Activated T-cell treated with anti-CD3 and anti-CD28 coated beads, Interleukin-2, amount 50 U/mL, for 24 hours (primary cell): Measurements from ENCODE around the gene ZNF865.

Experiments used
- DNase-seq: peaks from one replicate; pipeline ENCODE4 v3.0.0-alpha.2; 2020
- H3K27ac Mint-ChIP-seq: 2 replicates; pipeline ENCODE4 v1.8.0; 2020; ENCODE audit warnings: mild to moderate bottlenecking, mixed read lengths
- H3K27me3 Mint-ChIP-seq: 2 replicates; pipeline ENCODE4 v1.8.0; 2020; ENCODE audit warnings: mixed read lengths
- H3K36me3 Mint-ChIP-seq: 2 replicates; pipeline ENCODE4 v1.8.0; 2020; ENCODE audit warnings: low read depth, mixed read lengths
- H3K4me1 Mint-ChIP-seq: 2 replicates; pipeline ENCODE4 v1.8.0; 2020; ENCODE audit warnings: low read depth, mixed read lengths
- H3K4me3 Mint-ChIP-seq: 2 replicates; pipeline ENCODE4 v1.8.0; 2020; ENCODE audit warnings: mild to moderate bottlenecking, moderate library complexity, mixed read lengths
- H3K9me3 Mint-ChIP-seq: 2 replicates; pipeline ENCODE4 v1.8.0; 2020; ENCODE audit warnings: mixed read lengths

The ZNF865 gene

DNA sequence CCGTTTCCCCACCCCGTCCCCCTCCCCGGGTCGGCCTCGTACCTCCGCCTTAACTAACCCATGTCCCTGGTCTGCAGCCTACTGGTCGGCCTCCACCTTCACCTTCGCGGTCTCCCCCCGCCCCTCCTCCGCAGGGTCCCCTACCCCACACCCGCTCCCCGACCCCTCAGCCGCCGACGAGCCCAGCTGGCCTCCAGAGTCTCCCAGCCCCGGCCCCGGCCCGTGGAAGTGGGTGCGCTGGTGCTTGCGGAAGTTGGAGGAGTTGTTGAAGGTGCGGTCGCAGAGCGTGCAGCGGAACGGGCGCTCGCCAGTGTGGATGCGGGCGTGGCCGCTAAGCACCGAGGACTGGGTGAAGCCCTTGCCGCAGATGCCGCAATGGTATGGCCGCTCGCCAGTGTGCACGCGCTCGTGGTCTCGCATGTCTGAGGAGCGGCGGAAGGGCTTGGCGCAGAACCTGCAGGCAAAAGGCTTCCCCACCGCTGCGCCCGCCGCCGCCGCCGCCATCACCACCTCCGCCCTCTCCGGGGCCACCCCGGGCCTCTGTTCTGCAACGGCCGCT is 16.3 kb downstream of the ZNF865 start:
- H3K4me1 Mint-ChIP-seq: peaks cover 49% of the 10 kb centered on the region
- peaks cover 30% of the 10 kb centered on the region for H3K36me3 Mint-ChIP-seq
- H3K27ac Mint-ChIP-seq: no peak overlapping the region
- H3K4me3 Mint-ChIP-seq: no peak overlapping the region
- H3K9me3 Mint-ChIP-seq: no peaks in the 10 kb centered on the region
- H3K27me3 Mint-ChIP-seq: no peaks in the 10 kb centered on the region
- DNase-seq: no peak

DNA sequence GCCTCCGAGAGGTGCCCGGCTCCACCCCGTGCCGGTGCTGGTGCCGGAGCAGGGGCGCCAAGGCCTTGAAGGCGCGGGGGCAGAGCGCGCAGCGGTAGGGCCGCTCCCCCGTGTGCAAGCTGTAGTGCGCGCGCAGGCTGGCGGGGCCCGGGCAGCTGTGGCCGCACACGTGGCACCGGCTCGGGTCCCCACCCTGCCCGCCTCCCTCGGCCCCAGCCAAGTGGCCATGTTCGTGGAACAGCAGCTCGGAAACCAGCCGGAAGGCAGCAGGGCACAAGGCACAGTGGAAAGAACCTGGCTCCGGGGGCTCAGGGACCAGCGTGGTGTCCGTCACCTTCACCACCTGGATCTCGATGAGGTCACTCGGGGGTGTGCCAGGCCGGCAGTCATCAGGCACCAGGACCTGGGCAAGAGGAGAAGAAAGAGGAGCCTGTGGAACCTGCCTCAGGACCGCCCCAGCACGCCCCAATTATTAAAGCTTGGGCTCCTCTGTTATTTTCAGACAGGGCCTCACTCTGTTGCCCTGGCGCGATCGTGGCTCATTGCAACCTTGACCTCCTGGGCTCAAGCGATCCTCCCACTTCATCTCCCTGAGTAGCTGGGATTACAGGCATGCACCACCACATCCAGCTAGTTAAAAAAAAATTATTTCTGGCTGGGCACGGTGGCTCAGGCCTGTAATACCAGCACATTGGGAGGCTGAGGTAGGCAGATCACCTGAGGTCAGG is 17.0 kb downstream of the ZNF865 start:
- Mint-ChIP-seq H3K36me3 (peaks cover 25% of the 10 kb centered on the region), H3K27me3 (peaks cover 5% of the 10 kb centered on the region), H3K9me3 (no peaks in the 10 kb centered on the region), H3K27ac (no peak overlapping the region), H3K4me1 (peaks cover 55% of the 10 kb centered on the region), H3K4me3 (no peak overlapping the region)
- DNase-seq: no peak

DNA sequence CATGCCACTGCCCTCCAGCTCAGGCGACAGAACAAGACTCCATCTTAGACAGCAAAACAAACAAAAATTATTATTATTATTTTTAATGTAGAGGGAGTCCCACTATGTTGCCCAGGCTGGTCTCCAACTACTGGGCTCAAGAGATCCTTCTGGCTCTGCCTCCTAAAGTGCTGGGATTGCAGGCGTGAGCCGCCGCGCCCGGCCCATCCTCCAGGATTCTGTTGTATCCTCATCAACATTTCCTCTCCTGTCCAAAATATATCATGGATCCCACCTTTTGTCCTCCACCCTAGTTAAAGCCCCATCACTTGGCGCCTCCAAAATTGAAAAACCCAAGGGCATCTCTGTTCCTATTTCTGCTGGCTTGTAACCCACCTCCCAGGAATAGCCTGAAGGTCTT is 17.7 kb downstream of the ZNF865 start:
- Mint-ChIP-seq H3K4me3 (no peak overlapping the region), H3K9me3 (no peaks in the 10 kb centered on the region), H3K27me3 (peaks cover 5% of the 10 kb centered on the region), H3K36me3 (peaks cover 18% of the 10 kb centered on the region), H3K27ac (no peak overlapping the region), H3K4me1 (peaks cover 55% of the 10 kb centered on the region)
- no peak for DNase-seq

DNA sequence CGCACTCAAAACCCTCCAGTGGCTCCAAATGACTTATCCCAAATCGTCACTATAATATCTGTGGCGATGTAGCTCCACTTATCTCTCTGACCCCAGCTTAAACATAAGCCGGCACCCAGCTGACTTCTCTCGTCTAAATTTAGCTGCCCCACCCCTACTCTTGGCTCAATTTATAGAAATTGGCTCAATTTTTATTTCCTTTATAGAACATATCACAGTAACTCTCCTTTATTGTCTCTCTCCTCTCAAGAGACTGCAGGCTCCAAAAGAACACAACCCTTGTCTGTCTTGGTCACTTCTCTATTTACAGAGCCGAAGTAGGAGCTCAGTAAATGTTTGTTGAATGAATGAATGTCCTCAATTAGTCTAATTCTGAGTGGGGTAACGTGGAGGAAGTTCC is 18.1 kb downstream of the ZNF865 start:
- Mint-ChIP-seq H3K9me3 (no peaks in the 10 kb centered on the region), H3K27me3 (peaks cover 5% of the 10 kb centered on the region), H3K36me3 (peaks cover 18% of the 10 kb centered on the region), H3K4me3 (peak overlapping the region; percentile 84), H3K27ac (peak overlapping the region; percentile 98), H3K4me1 (peaks cover 55% of the 10 kb centered on the region)
- DNase-seq: no peak

DNA sequence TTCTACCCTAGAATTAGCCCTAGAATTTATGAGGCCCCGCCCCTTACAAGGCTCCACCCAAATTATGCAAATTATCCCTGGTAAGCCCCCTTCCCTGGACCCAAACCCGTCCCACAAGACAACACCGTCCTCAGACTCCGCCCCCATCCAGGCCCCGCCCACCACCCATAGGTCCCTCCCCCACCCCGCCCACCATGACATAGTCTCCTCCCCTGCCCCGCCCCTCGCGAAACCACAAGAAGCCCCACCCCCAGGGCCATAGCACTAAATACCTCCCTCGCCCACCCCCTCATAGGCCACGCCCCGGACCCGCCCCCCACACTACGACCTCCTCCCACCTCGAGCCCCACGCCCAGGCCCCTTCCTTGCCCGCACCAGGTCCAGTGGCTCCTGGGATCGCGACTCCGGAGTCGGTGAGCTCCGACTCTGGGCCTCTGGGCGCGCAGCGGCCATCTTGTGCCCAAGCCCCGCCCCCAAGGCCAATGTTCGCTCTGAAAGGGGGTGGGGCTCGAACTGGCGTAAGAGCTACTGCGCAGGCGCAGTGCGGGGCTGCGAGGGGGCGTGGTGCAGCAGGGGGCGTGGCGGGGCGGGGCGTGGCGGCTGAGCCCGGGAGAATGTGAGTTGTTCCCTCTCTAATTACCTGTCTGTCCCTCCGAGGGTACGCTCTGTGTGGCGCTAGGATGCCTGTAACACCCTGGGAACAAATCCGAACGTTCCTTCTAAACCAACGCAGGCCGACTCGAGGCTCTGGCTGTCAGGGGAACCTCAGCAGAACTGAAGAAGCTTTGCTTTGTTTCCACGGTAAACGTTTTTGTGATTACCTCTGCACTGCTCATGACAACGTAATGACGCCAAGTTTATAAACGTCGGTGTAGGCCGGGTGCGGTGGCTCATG is 18.9 kb downstream of the ZNF865 start, which contains the start of gene ZNF784:
TSS of gene ZNF784 (minus strand) at position 458 of the 895 bp plus-strand sequence. CDS start at position 453, 5 bp downstream.
- Mint-ChIP-seq H3K9me3 (no peaks in the 10 kb centered on the region), H3K4me1 (peaks cover 53% of the 10 kb centered on the region), H3K4me3 (peak within 1 kb of the TSS; percentile 84), H3K27me3 (peaks cover 5% of the 10 kb centered on the region), H3K36me3 (peaks cover 16% of the 10 kb centered on the region), H3K27ac (peak within 1 kb of the TSS; percentile 98)
- DNase-seq: peak; percentile 94

DNA sequence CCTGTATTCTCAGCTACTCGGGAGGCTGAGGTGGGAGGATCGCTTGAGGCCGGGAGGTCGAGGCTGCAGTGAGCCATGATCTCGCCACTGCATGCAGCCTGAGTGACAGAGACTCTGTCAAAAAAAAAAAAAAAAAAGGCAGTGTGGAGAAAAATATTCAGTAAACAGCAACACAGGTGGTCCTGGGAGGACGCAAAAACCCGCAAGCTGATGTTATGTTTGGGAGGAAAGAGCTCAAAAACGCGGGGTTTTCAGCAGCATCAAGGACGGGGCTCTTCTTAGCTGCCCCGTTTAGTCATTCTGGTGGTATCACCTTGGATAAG is 19.5 kb downstream of the ZNF865 start:
- Mint-ChIP-seq H3K4me3 (peak overlapping the region; percentile 84), H3K4me1 (peaks cover 48% of the 10 kb centered on the region), H3K9me3 (no peaks in the 10 kb centered on the region), H3K27me3 (peaks cover 5% of the 10 kb centered on the region), H3K27ac (peak overlapping the region; percentile 98), H3K36me3 (peaks cover 11% of the 10 kb centered on the region)
- DNase-seq: no peak

DNA sequence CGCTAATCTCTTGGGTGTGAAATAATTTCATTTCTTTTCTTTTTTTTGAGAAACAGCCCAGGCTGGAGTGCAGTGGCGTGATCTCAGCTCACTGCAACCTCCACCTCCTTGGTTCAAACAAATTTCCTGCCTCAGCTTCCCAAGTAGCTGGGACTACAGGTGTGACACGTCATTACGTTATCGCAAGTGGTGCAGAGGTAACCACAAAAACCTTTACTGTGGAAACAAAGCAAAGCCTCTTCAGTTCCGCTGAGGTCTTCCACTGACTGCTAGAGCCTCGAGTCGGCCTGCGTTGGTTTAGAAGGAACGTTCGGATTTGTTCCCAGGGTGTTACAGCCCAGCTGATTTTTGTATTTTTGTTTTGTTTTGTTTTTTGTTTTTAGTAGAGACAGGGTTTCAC is 20.9 kb downstream of the ZNF865 start:
- Mint-ChIP-seq H3K4me3 (peak overlapping the region; percentile 53), H3K27ac (peak overlapping the region; percentile 79)
- no peak for DNase-seq

DNA sequence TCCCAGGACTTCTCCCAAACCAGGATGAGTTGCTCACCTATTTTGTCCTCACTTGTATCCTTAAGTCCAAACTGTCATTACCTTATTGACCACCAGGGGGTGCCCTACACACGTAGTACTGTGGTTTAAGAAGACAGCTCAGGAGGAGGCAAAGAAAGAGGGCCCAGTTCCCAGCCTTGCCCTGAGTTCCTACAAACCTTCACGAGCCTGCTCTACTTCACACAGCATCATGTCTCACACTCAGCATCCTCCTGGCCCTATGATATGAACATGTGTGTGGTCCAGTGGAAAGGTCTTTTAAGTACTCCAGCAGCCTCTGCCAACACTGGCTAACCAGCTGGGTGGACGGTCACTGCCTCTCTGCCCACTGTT is 27.0 kb downstream of the ZNF865 start:
- Mint-ChIP-seq H3K4me3 (no peak overlapping the region), H3K36me3 (peaks cover 28% of the 10 kb centered on the region), H3K4me1 (peaks cover 41% of the 10 kb centered on the region), H3K27ac (peak overlapping the region; percentile 37), H3K27me3 (no peaks in the 10 kb centered on the region), H3K9me3 (no peaks in the 10 kb centered on the region)
- DNase-seq: peak; percentile 73

More for the DNA sequence above, 20.9 kb downstream of the ZNF865 start:
- H3K27me3 Mint-ChIP-seq: peaks cover 5% of the 10 kb centered on the region
- H3K9me3 Mint-ChIP-seq: no peaks in the 10 kb centered on the region
- H3K36me3 Mint-ChIP-seq: peaks cover 1% of the 10 kb centered on the region
- H3K4me1 Mint-ChIP-seq: peaks cover 34% of the 10 kb centered on the region

DNA sequence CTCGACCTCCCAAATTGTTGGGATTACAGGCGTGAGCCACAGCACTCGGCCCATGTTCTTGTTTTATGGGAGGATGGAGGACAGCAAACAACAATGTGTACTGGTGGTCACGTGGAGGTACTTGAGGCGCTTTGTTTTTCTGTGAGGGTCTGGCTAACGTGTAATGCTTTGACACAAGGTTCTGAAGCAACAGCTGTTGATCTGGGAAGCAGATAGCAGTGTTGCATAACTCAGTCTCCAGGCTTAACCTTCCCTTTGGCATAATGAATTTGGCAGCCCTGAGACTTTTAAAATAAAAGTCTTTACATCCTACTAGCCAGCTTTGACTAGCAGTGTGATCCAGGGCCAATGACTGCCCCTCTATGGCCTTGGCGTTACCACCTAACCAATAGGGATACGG is 28.4 kb downstream of the ZNF865 start:
- Mint-ChIP-seq H3K4me1 (peaks cover 52% of the 10 kb centered on the region), H3K27ac (peak overlapping the region; percentile 100), H3K9me3 (peaks cover 4% of the 10 kb centered on the region), H3K4me3 (no peak overlapping the region), H3K27me3 (no peaks in the 10 kb centered on the region), H3K36me3 (peaks cover 40% of the 10 kb centered on the region)
- DNase-seq: no peak

DNA sequence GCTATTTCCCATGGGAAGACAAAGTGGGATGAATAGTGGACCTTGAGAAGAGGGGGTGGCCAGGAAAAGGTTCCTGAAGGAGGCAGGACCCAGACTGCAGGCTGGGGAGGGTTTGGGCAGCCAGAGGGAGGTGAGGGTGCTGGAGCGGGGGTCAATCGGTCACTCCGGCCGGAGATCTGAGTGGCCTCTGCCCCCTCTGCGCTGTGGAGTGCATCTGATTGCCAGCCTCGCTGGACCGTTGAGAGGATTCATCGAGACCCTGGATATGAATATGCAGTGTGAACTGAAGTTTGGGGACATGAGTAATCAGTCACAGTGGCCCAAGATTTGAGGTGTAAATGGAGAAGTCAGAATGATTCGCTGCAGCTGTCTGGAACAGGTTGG is 29.9 kb downstream of the ZNF865 start:
- peaks cover 53% of the 10 kb centered on the region for H3K36me3 Mint-ChIP-seq
- H3K4me1 Mint-ChIP-seq: peaks cover 65% of the 10 kb centered on the region
- peaks cover 7% of the 10 kb centered on the region for H3K9me3 Mint-ChIP-seq
- peak overlapping the region; percentile 100 for H3K4me3 Mint-ChIP-seq
- H3K27me3 Mint-ChIP-seq: no peaks in the 10 kb centered on the region
- H3K27ac Mint-ChIP-seq: peak overlapping the region; percentile 100
- DNase-seq: no peak

DNA sequence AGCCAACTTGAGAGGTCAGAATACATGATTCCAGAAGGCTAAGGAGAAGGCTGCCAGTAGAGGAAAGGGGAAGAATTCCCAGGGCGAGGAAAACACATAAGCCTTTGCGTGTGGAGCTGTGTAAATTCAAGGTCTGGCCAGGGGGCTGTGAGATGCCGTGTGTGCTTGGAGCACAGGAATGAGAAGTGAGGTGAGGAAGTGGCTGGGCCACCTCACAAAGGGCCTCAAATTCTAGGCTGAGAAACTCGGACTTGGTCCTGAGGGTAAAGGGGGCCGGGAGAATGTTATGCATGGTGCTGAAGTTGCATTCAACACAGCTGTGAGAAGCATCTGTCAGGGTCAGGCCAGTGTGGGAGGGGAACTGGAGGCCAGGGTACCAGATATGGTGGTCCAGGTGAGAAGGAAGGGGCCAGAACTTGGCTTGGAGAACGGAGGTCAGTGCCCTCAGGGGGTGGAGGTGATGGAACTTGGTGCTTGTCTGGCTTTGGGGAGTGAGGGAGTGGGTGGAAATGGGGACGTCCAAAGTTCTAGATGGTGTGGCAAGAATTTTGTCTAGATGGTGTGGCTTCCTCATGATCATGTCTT is 30.5 kb downstream of the ZNF865 start:
- peak overlapping the region; percentile 100 for H3K27ac Mint-ChIP-seq
- peaks cover 68% of the 10 kb centered on the region for H3K4me1 Mint-ChIP-seq
- peaks cover 7% of the 10 kb centered on the region for H3K9me3 Mint-ChIP-seq
- H3K4me3 Mint-ChIP-seq: peak overlapping the region; percentile 100
- H3K36me3 Mint-ChIP-seq: peaks cover 56% of the 10 kb centered on the region
- DNase-seq: no peak
- H3K27me3 Mint-ChIP-seq: no peaks in the 10 kb centered on the region

DNA sequence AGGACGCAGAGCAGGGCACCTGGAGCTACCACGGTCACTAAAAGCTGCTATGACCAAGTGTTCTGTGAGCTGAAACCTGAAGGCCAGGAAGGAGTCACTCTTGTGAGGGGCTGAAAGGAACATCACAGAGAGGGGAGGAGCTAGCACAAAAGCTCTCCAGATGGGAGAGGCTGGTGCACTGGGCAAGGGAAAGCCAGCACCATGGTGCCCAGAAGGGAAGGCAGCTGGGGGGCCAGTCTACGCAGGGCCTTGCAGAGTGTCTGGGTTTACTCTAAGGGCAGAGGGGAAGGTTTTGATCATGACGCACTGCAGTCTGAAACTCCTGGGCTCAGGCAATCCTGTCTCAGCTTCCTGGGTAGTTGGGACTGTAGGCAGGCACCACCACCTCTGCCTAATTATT is 31.3 kb downstream of the ZNF865 start:
- peaks cover 66% of the 10 kb centered on the region for H3K4me1 Mint-ChIP-seq
- H3K4me3 Mint-ChIP-seq: peak overlapping the region; percentile 100
- no peak for DNase-seq
- H3K36me3 Mint-ChIP-seq: peaks cover 62% of the 10 kb centered on the region
- H3K27ac Mint-ChIP-seq: peak overlapping the region; percentile 100
- H3K27me3 Mint-ChIP-seq: no peaks in the 10 kb centered on the region
- H3K9me3 Mint-ChIP-seq: peaks cover 7% of the 10 kb centered on the region

DNA sequence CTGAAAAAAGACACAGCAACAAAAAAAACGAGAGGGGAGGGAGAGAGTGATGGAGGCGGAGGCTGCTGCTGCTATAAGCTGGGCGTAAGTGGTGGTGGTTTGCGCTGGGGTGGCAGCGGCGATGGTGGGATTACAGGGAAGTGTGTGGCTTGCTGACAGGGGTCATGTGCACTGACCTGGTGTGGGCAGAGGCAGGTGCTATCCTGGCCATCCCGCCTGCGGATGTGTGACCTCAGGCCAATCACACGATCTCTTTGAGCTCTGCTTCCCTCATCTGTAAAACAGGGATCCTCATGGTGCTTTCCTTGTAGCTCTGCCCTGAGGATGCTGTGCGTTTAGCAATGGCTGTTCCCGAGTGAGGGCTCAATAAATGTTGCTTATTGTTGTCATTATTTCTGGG is 32.1 kb downstream of the ZNF865 start:
- H3K36me3 Mint-ChIP-seq: peaks cover 67% of the 10 kb centered on the region
- DNase-seq: no peak
- peaks cover 63% of the 10 kb centered on the region for H3K4me1 Mint-ChIP-seq
- peak overlapping the region; percentile 100 for H3K4me3 Mint-ChIP-seq
- peaks cover 7% of the 10 kb centered on the region for H3K9me3 Mint-ChIP-seq
- peak overlapping the region; percentile 100 for H3K27ac Mint-ChIP-seq
- no peaks in the 10 kb centered on the region for H3K27me3 Mint-ChIP-seq

DNA sequence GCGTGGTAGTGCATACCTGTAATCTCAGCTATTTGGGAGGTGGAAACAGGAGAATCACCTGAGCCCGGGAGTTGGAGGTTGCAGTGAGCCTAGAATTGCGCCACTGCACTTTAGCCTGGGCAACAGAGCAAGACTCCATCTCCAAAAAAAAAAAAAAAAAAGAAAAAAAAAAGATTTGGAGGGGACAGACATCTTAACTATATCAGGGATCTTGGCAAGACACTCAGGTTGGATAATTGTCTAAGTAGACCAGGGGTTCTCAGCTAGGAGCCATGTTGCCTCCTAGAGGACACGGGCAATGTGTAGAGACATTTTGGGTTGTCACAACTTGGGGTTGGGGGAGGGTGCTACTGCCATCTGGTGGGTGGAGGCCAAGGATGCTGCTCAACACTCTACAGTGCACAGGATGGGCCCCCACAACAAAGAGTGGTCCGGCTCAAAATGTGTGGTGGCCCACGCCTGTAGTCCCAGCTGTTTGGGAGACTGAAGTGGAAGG is 33.5 kb downstream of the ZNF865 start:
- H3K36me3 Mint-ChIP-seq: peaks cover 77% of the 10 kb centered on the region
- peak overlapping the region; percentile 96 for H3K27ac Mint-ChIP-seq
- H3K4me3 Mint-ChIP-seq: peak overlapping the region; percentile 81
- H3K9me3 Mint-ChIP-seq: peaks cover 7% of the 10 kb centered on the region
- H3K4me1 Mint-ChIP-seq: peaks cover 65% of the 10 kb centered on the region
- H3K27me3 Mint-ChIP-seq: no peaks in the 10 kb centered on the region
- DNase-seq: peak; percentile 72
